ENCODE data around the gene TMEM255B. TPM values are rescaled to one million over a fixed set of nuclear protein-coding genes. Genes with fewer than 3 reads are reported as not detected.

TMEM255B gene
- total and polyA plus RNA-seq, 2 donors (not counting 3 experiments of a cell fraction or from before 2014, with no cell fraction given) = 105 to 121 TPM

- no TSS peak for BruUV-seq (replicated peaks)
- H3K27ac ChIP-seq (ENCODE audit: insufficient read depth, low read depth, low read length) = no peak overlapping the region
- no peak for DNase-seq (ENCODE audit: low read depth, low spot score)
- H4K20me1 ChIP-seq (replicated peaks; ENCODE audit: control insufficient read depth, extremely low read depth, insufficient read depth, low read length) = no peaks in the 10 kb centered on the region
- peaks cover 11% of the 10 kb centered on the region for H3K4me1 ChIP-seq (ENCODE audit: control insufficient read depth, extremely low read depth, insufficient read depth, low read length)
- FAIRE-seq = no peak
- ChIA-PET CTCF (no interaction called here), POLR2A (no interaction called here)
- intact Hi-C loops (cut with micrococcal nuclease) = loop anchor here (5.0 kb wide), 1 partner anchor 77 kb away; no protein-coding TSS in a partner anchor
- no peak for TF ChIP-seq EZH2 (IDR thresholded peaks at IDR 0.05; ENCODE audit: borderline replicate concordance, low read depth, low read length, severe bottlenecking)
- no peak for TF ChIP-seq FOS (IDR thresholded peaks at IDR 0.05; ENCODE audit: borderline replicate concordance, insufficient read depth, low read length)
- TF ChIP-seq POLR2AphosphoS5 (IDR thresholded peaks at IDR 0.05; ENCODE audit: insufficient read depth, low read depth, low read length) = no peak
- no peak for TF ChIP-seq JUN (IDR thresholded peaks at IDR 0.05; ENCODE audit: borderline replicate concordance, insufficient read depth, insufficient read length, low read depth)
- TF ChIP-seq MAX (IDR thresholded peaks at IDR 0.05; ENCODE audit: insufficient read depth, insufficient read length) = no peak
- TF ChIP-seq MYC (IDR thresholded peaks at IDR 0.05; ENCODE audit: low read depth, low read length) = no peak
- no peak for TF ChIP-seq GATA2 (IDR thresholded peaks at IDR 0.05; ENCODE audit: insufficient read depth, insufficient read length, low read depth, low read length)
- no peak for TF ChIP-seq POLR2A (IDR thresholded peaks at IDR 0.05; ENCODE audit: low read depth, low read length)
- no peak for TF ChIP-seq CTCF (IDR thresholded peaks at IDR 0.05; ENCODE audit: extremely low read depth in 1 of 2, insufficient read depth in 1 of 2, low read depth in 1 of 2, low read length in 2 of 2)
- no peak overlapping the region for H2AFZ ChIP-seq (ENCODE audit: low read depth, low read length)
- H3K4me3 ChIP-seq (replicated peaks in 1 of 3; ENCODE audit: insufficient read depth in 1 of 3, low read depth in 1 of 3, low read length in 3 of 3) = no peak overlapping the region
- H3K9me1 ChIP-seq (replicated peaks; ENCODE audit: control insufficient read depth, extremely low read depth, insufficient read depth, low read length) = no peaks in the 10 kb centered on the region
- H3K4me2 ChIP-seq (ENCODE audit: insufficient read depth, low read length) = no peak overlapping the region
- no peaks in the 10 kb centered on the region for H3K36me3 ChIP-seq (ENCODE audit: control insufficient read depth in 2 of 2, extremely low read depth in 1 of 2, insufficient read depth in 2 of 2, low read length in 2 of 2)
- no peak overlapping the region for H3K9ac ChIP-seq (replicated peaks; ENCODE audit: extremely low read depth, insufficient read depth, low read length)
- no peaks in the 10 kb centered on the region for H3K79me2 ChIP-seq (ENCODE audit: control insufficient read depth, insufficient read depth, low read length)
- peaks cover 0 to 5% of the 10 kb centered on the region in 2 experiments for H3K27me3 ChIP-seq (ENCODE audit: control insufficient read depth in 2 of 2, insufficient read depth in 2 of 2, low read length in 2 of 2)
- H3K9me3 ChIP-seq (replicated peaks; ENCODE audit: control insufficient read depth, insufficient read depth, low read length) = no peaks in the 10 kb centered on the region
- dilution Hi-C loops (cut with MboI; ENCODE audit: extremely low pct_ligation_motif_present, low sequenced_read_pairs) = no loop called here
Measured at GRCh38 chr13:113860051-113860664, 101.1 kb downstream of the TMEM255B start.
